Measurements from ENCODE around the gene METTL26. TPM values are rescaled to one million over a fixed set of nuclear protein-coding genes. Genes with fewer than 3 reads are reported as not detected.

Gene METTL26
- total and polyA plus RNA-seq, 4 donors, result 26.3 to 69.1 (median 41.4) TPM

- no peak for DNase-seq (ENCODE audit: low spot score)
- no peak for TF ChIP-seq CTCF (IDR thresholded peaks at IDR 0.05; ENCODE audit: low read depth, low read length, missing input control)
- TF ChIP-seq ATF3 (IDR thresholded peaks at IDR 0.05), result no peak
- no peak for TF ChIP-seq ZBTB33 (IDR thresholded peaks at IDR 0.05)
- Histone ChIP-seq H3K4me3 (ENCODE audit: low read depth in 1 of 3, low read length in 3 of 3) (peak within 1 kb of the TSS in 1 of 3 donors; percentile 47), H3K9ac (ENCODE audit: low read depth in 1 of 2, low read length in 2 of 2) (no peak within 1 kb of the TSS), H3K27me3 (ENCODE audit: control insufficient read depth in 4 of 4, insufficient read depth in 4 of 4, low read length in 3 of 4) (no peaks in the 10 kb centered on the region), H3K4me1 (ENCODE audit: control insufficient read depth in 4 of 4, insufficient read depth in 4 of 4, low read length in 3 of 4) (peaks cover 6 to 28% (median 15%) of the 10 kb centered on the region in 4 donors), H3K9me3 (ENCODE audit: control insufficient read depth in 4 of 4, low read length in 3 of 4) (no peaks in the 10 kb centered on the region), H3K27ac (ENCODE audit: low read depth in 1 of 2, low read length in 2 of 2) (no peak within 1 kb of the TSS), H3K36me3 (ENCODE audit: control insufficient read depth in 4 of 4, insufficient read depth in 3 of 4, low read depth in 1 of 4, low read length in 3 of 4) (peaks cover 5 to 34% (median 19%) of the 10 kb centered on the region in 4 donors)
- WGBS, result 9% methylated on average over 73 of the region's 73 CpGs
These were observed 39.1 kb upstream of the METTL26 start, which contains the start of gene RHBDL1 for GRCh38 chr16:674968-675883. Gene RHBDL1 (plus strand): TSS chr16:675671. CDS start chr16:675791, 120 bp downstream.

- DNase-seq (ENCODE audit: low spot score), result no peak
- WGBS, result 85% methylated on average over 22 of the region's 22 CpGs
- no peak overlapping the region for H3K4me3 ChIP-seq (ENCODE audit: low read depth in 1 of 3, low read length in 3 of 3)
- peaks cover 5 to 27% (median 14%) of the 10 kb centered on the region in 4 donors for H3K4me1 ChIP-seq (ENCODE audit: control insufficient read depth in 4 of 4, insufficient read depth in 4 of 4, low read length in 3 of 4)
- TF ChIP-seq ZBTB33 (IDR thresholded peaks at IDR 0.05) (no peak), HNF4G (IDR thresholded peaks at IDR 0.05) (no peak), RAD21 (IDR thresholded peaks at IDR 0.05) (no peak), TAF1 (conservative IDR thresholded peaks at IDR 0.05) (no peak), RXRA (IDR thresholded peaks at IDR 0.05) (no peak)
- no peaks in the 10 kb centered on the region for H3K9me3 ChIP-seq (ENCODE audit: control insufficient read depth in 4 of 4, low read length in 3 of 4)
- H3K27ac ChIP-seq (ENCODE audit: low read depth in 1 of 2, low read length in 2 of 2), result no peak overlapping the region
- peaks cover 5 to 37% (median 19%) of the 10 kb centered on the region in 4 donors for H3K36me3 ChIP-seq (ENCODE audit: control insufficient read depth in 4 of 4, insufficient read depth in 3 of 4, low read depth in 1 of 4, low read length in 3 of 4)
- H3K27me3 ChIP-seq (ENCODE audit: control insufficient read depth in 4 of 4, insufficient read depth in 4 of 4, low read length in 3 of 4), result no peaks in the 10 kb centered on the region
- H3K9ac ChIP-seq (ENCODE audit: low read depth in 1 of 2, low read length in 2 of 2), result no peak overlapping the region
These were observed 38.2 kb upstream of the METTL26 start for GRCh38 chr16:674214-674881.
